GM19043 (cell line): ENCODE measurements around the gene LAGE3.

Source experiments
- ATAC-seq: cut with Tn5 transposase; IDR thresholded peaks from one replicate; pipeline ENCODE4 v1.9.1; 2021; ENCODE audit warnings: low read depth; ENCODE audit not compliant: unreplicated experiment

LAGE3 gene, protein sequence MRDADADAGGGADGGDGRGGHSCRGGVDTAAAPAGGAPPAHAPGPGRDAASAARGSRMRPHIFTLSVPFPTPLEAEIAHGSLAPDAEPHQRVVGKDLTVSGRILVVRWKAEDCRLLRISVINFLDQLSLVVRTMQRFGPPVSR

DNA sequence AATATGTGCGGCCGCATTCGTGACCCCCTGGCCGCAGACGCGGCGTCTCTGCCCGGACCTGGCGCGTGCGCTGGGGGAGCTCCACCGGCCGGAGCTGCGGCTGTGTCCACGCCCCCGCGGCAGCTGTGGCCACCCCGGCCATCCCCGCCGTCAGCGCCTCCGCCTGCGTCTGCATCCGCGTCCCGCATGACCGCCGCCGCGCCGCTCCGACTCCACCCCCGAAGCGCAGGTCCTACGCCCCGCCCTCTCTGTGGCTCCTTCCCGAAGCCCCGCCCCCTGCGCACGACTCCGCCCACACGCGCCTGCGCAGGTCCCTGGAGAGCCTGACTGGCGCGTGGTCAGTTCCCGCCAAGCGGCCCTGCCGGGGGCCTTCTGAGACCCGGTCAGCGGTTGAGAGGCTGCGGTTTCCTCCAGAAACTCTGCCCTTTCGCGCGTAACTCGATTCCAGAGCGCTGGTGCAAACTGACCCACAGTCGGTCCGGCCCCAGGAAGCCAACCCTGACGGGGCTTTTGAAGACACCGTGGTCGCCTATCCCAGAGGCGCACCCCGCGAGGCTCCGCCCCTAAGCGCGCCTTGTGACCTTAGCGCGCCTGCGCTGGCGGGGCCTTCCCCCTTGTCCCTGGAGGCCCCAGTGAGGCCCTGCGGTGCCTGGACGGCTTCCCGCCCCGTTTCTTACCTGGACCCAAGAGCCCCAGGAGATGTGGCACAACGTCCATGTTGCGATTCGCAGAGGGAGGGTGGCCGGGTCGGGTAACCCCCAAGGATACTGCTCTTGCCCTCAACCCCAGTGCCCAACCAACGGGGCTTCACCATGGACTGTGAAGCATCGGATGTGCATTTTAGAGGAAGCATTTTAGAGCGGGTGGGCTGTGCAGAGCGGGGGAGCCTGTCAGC is at the start of gene LAGE3:
LAGE3 (minus strand) TSS at position 554 of the 895 bp plus-strand sequence; CDS start at position 188, 366 bp downstream.
- peak; percentile 85 for ATAC-seq

DNA sequence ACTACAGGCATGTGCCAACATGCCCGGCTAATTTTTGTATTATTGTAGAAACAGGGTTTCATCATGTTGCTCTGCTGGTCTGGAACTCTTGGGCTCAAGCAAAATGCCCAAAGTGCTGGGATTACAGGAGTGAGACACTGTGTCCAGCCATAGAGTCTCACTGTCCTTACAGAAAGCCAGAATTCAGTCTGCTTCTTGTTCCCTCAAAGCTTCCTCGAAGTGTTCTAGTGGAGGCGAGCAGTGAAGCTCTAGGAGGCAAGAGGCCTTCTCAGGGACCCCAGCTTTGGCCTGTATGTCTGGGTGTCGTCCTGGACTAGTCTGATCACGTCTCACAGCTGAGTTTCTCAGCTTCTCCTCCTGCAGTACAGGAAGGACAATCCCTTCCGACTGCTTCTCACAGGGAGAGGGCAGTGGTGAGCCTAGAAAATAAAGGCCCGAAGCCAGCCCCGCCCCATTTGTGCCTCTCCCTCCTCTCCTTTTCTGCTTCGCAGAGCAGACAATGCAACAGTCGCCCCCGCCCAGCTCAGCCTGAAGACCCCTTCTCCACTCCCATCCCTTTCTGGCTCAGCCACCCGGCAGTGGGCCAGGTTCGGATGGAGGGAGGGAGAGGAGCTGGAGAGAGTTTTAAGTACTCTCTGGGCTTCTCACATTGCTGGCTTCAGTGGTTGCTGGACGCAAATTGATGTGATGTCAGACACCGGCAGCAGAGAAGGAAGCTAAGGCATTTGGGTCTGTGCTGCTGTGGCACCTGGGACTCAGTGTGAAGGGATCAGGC is 48.0 kb upstream of the LAGE3 start:
- ATAC-seq: peak; percentile 78

DNA sequence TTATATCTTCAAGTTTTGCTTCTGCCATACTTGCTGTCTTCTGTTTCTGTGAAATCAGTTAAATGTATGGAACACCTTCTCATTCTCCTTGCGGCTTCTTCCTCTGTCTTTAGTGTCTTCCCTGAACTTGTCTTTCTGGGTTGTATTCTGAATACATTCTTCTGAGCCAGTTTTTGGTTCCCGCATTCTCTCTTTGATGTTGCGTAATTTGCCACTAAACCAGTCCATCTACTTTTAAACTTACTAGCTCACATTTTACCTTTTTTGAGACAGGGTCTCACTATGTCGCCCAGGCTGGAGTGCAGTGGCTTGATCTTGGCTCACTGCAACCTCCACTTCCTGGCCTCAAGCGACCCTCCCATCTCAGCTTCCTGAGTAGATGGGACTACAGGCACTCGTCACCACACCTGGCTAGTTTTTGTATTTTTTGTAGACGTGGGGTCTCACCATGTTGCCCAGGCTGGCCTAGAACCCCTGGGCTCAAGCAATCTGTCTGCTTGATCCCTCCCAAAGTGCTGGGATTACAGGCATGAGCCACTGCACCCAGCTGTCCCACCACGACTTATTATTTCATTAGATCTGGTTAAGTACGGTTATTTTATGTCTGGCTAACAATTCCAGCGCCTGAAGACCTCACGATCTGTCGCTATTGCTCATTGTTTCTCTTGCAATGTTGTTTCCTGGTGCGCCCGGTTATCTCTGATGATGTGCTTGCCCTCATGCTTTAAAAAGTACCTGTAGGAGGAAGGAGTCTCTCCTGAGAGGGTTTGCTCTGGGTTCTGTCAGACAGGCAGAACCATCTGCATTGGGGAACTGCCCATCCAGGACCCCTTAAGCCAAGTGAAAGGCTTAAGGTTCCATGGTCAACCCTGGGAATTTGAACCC is 46.8 kb upstream of the LAGE3 start:
- no peak for ATAC-seq

DNA sequence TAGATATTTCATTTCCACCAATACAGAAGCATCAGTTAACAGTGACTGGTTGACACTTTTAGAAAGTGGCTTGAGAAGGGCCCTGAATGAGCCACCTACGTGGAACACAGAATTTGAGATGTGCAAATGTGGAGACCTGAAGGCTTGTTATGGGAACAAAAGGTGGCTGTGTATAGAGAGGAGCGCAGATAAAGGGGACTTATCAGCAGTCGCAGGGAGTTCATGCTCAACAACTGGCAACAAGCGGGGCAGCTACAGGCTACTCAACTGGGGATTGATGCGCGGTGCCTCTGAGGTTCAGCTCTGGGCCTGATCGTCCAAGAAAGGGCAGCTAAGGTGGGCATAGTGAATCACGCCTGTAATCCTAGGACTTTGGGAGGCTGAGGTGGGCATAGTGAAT is 40.3 kb upstream of the LAGE3 start:
- ATAC-seq: no peak

DNA sequence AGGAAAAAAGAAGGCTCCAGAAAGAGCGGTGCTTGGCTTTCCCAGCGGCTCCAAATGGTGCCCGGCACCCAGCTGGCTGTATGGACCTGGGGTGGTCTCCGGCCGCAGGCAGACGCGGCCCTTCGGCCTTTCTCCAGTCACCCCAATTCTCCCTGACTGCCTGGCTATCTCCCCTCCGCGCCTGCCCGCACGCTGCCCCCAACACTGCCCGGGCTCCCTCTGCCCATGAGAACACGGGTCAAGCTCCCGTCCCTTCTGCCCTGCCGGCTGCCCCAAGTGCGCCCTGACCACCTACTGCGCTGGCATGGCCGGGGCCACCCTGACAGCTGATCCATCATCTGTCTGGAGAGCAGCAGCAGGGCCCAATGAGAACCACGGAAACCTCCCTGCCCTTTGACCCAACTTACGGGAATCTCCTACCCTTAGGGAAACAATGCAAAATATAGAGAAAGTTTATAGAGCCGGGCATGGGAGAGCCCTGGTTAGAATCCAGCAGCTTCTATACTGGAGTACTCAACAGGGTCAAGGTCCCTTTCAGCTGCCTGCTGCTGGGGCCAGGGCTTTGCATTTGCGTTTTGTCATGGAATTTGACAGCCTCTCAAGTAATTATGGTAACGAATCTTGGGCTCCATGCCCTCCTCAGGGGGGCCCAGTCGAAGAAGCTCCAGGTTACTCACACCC is 38.2 kb upstream of the LAGE3 start:
- ATAC-seq: no peak

DNA sequence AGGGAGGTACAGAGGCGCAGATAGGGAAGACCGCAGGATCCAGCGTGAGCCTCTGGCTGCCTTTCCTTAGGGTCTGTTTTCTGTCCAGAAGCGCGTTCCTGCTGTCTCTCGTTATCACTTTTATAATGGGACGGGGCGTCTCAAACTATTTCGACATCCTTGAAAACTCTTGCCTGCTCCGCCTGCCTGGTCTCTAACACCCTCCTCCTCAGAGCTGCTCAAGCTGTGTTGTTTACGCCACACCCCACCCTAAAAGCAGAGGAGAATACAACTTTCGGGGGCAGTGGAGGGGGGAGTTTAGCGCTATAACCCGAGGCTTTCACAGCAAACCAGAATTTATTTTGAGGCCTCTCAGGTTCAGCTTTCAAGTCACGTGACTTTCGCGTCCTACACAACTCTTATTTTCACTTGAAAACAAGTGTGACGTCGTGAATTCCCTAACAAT is 37.6 kb upstream of the LAGE3 start:
- no peak for ATAC-seq

DNA sequence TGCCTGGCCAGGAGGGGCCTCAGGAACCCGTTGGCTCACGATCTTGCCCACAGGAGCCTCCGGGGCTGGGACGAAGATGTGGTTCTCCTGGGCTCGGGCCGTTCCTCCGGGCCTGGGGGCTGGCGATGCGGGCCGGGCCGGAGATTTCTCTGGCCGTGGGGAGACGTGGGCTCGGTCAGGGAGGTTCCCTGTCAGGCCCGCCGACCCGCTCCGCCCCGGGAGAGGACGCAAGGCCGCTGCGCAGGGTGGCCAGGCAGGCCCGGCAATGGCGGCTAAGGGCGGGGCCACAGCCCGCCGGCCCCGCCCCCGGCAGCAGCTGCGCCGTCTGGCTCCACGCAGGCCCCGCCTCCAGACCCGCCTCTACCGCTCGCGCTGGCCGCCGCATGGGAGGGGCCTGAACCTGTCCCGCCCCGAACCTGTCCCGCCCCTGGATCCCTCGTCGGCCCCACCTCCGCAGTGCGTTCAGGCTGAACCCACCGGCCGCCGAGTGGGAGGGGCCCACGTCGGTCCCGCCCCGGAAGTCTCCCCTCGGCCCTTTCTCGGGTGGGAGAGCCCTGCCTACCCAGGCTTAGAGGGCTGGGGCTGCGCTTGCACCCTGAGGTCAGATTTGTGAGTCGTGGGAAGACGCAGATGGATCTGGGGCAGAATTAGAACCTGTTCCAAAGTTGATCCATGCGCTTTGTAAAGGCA is 37.0 kb upstream of the LAGE3 start, which contains the start of gene FAM3A:
FAM3A (minus strand) TSS at position 267 of the 690 bp plus-strand sequence. CDS start 460 bp downstream, outside the sequence.
- peak; percentile 84 for ATAC-seq

DNA sequence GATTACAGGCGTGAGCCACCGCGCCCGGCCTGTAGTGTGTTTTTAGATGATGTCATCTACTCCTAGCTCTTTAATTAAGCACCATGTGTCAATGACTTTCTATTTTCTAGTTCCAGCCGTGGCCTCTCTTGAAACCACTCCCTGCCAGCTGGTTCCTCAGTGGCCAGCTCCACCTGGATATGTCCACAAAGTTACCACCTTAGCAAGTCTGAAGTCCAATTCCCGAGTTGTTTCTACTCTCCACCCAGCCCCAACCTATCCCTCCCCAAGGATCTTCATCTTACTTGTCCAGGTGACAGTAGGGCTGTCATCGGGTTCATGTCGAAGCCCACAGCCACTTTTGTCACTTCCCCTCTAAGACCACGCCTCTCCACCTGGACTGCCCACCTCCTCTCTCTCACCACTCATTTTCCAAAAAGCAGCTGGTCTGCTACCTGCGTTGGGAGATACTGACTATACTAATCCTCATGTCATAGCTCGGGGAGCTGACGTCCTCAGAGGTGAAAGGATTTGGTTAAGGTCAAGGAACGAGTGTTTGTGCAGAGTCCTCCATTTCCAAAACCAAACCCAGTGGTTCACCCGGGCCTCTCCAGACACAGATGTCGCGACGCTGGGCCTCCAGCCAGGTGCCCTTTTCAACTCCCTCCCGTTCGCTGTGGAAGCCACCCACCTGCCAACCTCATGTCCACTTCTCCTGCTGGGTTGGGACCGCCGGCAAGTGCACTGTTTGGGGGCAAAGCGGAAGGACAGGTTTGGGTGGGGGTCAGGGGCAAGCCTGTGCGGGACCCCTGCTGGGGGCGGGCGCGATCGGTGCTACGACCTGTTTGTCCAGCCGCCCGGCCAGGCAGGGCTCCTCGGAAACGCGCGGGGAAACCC is 36.2 kb upstream of the LAGE3 start:
- ATAC-seq: no peak

DNA sequence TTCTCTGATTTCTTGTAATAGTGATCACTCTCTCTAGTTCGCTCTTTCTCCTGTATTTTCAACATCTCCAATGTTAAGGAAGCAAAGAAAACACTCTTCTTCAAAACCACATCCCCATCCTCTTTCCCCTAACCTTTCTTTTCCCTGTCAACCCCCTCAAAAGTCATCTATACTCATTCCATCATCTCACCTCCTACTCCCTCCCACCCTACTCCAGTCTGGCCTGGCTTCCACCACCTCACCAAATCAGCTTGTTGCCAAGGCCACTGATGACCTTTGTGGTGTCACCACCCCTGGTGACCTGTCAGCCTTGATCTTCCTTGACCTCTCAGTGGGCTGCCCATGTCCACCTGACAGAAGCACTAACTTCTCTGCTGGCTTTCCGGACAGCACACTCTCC is 34.6 kb upstream of the LAGE3 start:
- ATAC-seq: no peak

DNA sequence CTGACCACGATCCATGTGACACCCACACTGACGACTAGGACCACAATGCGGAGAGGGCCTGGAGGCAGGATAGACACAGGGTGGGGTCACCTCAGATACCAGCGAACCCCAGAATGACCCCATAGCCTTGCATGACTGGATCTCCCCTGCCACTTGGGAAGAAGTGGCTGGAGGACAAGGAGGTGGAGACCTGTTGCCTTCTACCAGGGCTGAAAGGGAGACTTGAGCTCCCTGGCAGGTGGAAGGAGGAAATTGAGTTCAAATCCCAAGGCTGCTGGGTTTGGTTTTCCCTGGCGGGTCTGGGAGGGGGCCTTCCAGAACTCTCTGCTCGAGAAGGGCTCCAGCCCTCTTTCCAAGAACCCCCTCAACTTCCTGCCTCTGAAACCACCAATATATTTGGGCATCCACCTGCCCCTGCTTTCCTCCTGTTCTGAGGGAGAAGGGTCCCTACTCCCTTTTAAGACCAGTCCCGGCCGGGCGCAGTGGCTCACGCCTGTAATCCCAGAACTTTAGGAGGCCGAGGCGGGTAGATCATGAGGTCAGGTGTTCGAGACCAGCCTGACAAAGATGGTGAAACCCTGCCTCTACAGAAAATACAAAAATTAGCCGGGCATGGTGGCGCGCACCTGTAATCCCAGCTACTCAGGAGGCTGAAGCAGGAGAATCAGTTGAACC is 33.9 kb upstream of the LAGE3 start:
- no peak for ATAC-seq

DNA sequence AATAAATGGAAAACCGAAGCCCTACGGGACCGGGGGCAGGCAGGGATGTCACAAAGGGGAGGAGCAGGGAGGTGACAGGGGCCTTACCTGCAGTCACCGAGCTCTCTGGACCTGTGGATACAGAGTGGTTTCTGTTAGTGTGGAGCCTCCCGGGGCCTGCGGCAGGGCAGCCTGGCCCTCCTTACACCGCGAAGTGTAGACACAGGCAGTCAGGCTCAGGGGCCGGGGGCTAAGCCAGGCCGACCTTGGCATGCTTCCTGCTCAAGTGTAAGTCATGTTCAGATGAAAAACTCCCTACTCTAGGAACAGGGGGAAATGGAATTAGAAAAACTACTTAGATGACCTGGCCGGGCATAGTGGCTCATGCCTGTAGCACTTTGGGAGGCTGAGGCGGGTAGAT is 32.7 kb upstream of the LAGE3 start:
- ATAC-seq: no peak

DNA sequence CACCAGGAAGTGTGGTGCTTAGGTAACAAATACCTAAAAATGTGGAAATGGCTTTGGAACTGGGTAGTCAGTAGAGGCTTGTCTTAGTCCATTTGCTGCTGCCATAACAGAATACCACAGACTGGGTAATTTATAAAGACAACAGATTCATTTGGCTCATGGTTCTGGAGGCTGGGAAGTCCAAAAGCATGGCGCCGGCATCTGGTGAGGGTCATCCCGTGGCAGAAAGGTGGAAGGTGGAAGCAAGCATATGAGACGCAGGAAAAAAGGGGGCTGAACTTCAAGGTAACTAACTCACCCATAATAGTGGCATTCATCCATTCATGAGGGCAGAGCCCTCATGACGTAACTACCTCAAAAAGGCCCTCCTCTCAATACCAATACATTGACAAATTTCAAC is 30.4 kb upstream of the LAGE3 start:
- no peak for ATAC-seq

DNA sequence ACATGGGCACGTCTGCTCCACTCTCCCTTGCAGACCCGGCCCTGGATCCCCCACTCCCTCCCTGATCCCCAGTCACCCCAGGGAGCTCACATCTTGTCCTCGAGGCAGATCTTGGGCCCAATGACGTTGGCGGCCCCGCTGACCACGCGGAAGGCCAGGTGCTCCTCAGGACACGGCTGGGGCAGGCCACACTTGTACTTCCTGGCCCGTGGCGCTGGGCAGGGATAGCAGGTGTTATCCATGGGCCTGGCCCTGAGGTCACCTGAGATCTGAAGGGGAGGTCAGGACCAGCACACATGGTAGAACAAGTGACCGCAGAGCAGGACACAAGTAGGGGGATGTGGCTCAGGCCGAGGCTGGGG is 29.3 kb upstream of the LAGE3 start:
- no peak for ATAC-seq

DNA sequence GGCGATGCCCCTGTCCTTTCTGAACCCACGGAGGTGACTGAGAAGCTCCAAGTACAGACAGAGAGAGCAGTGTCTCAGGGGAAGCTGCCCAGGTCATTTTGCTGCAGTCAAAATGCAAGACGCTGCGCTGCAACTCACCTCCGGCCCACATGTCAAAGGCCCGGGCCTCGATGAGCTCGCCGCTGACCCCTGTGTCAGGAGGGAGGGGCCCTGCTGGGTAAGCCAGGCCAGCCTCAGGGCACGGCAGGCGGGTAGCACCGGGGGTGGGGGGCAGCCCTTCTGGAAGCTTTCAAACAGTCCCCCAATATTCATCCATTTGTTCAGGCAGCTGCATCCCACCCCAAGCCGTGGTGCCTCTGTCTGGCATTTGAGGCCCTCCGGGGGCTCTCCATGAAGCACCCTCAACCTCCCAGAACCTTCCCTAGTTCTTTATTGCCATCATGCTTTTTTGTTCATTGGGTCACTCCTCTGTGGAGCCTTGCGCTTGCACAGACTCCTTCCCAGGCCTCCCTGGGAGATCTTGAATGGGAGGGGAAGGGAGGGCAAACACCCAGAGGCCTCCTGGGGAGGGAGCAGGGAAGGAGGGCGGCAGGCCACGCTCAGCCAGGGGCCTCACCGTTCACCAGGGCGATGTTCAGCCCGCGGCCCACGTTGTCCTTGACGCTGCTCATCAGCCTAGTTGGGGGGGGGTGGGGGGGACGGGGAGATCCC is 28.7 kb upstream of the LAGE3 start:
- ATAC-seq: no peak

DNA sequence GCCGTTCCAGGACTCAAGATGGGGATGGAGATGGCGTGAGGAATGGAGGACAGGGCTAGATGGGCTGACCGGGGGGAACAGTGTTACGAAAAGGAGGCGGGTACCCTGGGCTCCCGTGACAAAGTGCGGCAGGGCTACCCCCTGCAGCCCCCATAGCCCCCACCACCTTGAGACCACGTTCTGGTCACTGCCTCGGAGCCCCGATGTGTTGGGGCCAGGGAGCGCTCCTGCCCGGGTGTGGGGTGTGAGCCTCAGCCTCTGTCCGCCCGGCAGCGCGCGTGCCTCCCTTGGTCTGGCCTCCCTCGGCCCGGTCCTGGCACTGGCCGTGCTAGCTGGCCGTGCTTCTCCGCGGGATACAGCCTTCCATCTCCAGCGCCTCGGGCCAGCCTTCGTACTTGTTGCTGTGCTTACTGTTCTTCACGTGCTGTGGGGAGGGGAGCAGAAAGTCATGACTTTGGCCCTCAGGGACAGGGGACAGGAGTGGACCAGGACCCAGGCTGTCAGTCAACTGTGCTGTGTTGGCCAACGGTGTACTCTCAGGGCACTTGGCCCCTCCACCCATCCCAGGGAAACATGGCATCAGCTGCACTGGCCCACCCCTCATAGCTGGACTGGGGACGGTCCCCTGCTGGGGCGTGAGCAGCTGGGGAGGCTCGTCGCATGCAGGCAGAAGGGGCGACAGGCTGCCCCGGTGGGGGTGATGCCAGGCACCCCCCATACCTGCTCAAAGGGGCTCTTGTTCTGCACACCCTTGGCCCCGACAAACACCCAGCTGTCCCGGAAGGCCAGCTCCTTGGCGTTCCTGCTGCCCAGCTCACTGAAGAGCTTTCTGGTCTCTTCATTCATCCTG is 27.6 kb upstream of the LAGE3 start:
- no peak for ATAC-seq

DNA sequence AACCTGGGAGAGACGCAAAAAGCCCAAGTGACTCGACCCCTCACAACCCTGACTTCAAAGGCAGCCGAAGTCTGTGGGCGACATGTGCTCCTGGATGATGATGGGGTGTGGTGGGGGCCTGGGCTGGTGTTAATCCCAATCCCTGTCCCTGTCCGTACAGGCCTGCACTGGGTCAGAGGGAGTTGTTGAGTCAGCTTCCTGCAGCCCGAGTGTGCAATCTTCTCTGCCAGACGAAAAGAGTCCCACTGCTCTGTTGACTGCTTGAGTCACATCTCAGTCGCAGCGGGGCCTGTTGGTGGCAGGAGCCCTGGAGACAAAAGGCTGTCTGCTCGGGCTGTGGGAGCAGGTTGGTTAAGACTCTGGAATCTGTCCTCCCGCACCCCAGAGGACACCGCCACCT is 26.7 kb upstream of the LAGE3 start:
- no peak for ATAC-seq
